ENCODE results near the gene SEMA5A.
A peak's percentile ranks its signal among the peaks of the same experiment; 100 is the strongest.

The SEMA5A gene

GRCh38 chr5:9121597-9121996 lies 424.3 kb downstream of the SEMA5A start:
- no peak for DNase-seq (ENCODE audit: low read depth, low spot score)

GRCh38 chr5:9118852-9119251 lies 427.0 kb downstream of the SEMA5A start:
- no peak for DNase-seq (ENCODE audit: low read depth, low spot score)

- DNase-seq (ENCODE audit: low read depth, low spot score): no peak
These were observed 430.8 kb downstream of the SEMA5A start for GRCh38 chr5:9115093-9115492.

GRCh38 chr5:9112520-9113291 lies 433.2 kb downstream of the SEMA5A start:
- no peak for DNase-seq (ENCODE audit: low read depth, low spot score)

- no peak for DNase-seq (ENCODE audit: low read depth, low spot score)
These were observed 437.7 kb downstream of the SEMA5A start for GRCh38 chr5:9108162-9108561.

- no peak for DNase-seq (ENCODE audit: low read depth, low spot score)
These were observed 440.0 kb downstream of the SEMA5A start for GRCh38 chr5:9105851-9106250.

- peak; percentile 58 for DNase-seq (ENCODE audit: low read depth, low spot score)
These were observed 441.1 kb downstream of the SEMA5A start for GRCh38 chr5:9104571-9105339.

- no peak for DNase-seq (ENCODE audit: low read depth, low spot score)
These were observed 442.6 kb downstream of the SEMA5A start for GRCh38 chr5:9103290-9103689.

- DNase-seq (ENCODE audit: low read depth, low spot score): no peak
These were observed 446.2 kb downstream of the SEMA5A start for GRCh38 chr5:9099689-9100088.

GRCh38 chr5:9098990-9099389 lies 446.9 kb downstream of the SEMA5A start:
- DNase-seq (ENCODE audit: low read depth, low spot score): no peak

GRCh38 chr5:9094582-9094981 lies 451.3 kb downstream of the SEMA5A start:
- DNase-seq (ENCODE audit: low read depth, low spot score): no peak

- DNase-seq (ENCODE audit: low read depth, low spot score): no peak
These were observed 453.8 kb downstream of the SEMA5A start for GRCh38 chr5:9091896-9092662.

- DNase-seq (ENCODE audit: low read depth, low spot score): no peak
These were observed 455.4 kb downstream of the SEMA5A start for GRCh38 chr5:9090381-9091026.

- no peak for DNase-seq (ENCODE audit: low read depth, low spot score)
These were observed 456.0 kb downstream of the SEMA5A start for GRCh38 chr5:9089893-9090292.

- no peak for DNase-seq (ENCODE audit: low read depth, low spot score)
These were observed 462.9 kb downstream of the SEMA5A start for GRCh38 chr5:9082996-9083395.

GRCh38 chr5:9072701-9073100 lies 473.2 kb downstream of the SEMA5A start:
- no peak for DNase-seq (ENCODE audit: low read depth, low spot score)

- DNase-seq (ENCODE audit: low read depth, low spot score): no peak
These were observed 474.4 kb downstream of the SEMA5A start for GRCh38 chr5:9071524-9071923.

- DNase-seq (ENCODE audit: low read depth, low spot score): no peak
These were observed 474.8 kb downstream of the SEMA5A start for GRCh38 chr5:9071074-9071473.

- DNase-seq (ENCODE audit: low read depth, low spot score): no peak
These were observed 476.2 kb downstream of the SEMA5A start for GRCh38 chr5:9069650-9070049.

- DNase-seq (ENCODE audit: low read depth, low spot score): no peak
These were observed 478.7 kb downstream of the SEMA5A start for GRCh38 chr5:9067154-9067553.

- DNase-seq (ENCODE audit: low read depth, low spot score): no peak
These were observed 479.5 kb downstream of the SEMA5A start for GRCh38 chr5:9066349-9066748.
